LNCAP (cell line): ENCODE results near the gene TM9SF4.

Source experiments
- CTCF ChIP-seq: fragments of 450-650 bp; IDR thresholded peaks from 2 replicates; pipeline ENCODE4 v1.5.1; 2017; ENCODE audit warnings: mild to moderate bottlenecking

The TM9SF4 gene

GRCh38 chr20:32144898-32145662 is 35.6 kb downstream of the TM9SF4 start:
- TF ChIP-seq CTCF: no peak

GRCh38 chr20:32149566-32150170 is 40.2 kb downstream of the TM9SF4 start:
- TF ChIP-seq CTCF: no peak

GRCh38 chr20:32150291-32150848 is 40.9 kb downstream of the TM9SF4 start:
- no peak for TF ChIP-seq CTCF

GRCh38 chr20:32152421-32153155 is 43.1 kb downstream of the TM9SF4 start:
- no peak for TF ChIP-seq CTCF

- TF ChIP-seq CTCF: no peak
Observed at GRCh38 chr20:32153156-32153665, 43.7 kb downstream of the TM9SF4 start.

- TF ChIP-seq CTCF: no peak
Observed at GRCh38 chr20:32153771-32154170, 44.3 kb downstream of the TM9SF4 start.
